Activated T-cell treated with anti-CD3 and anti-CD28 coated beads for 24 hours (primary cell): ENCODE measurements around the gene CAVIN2.

Experiments
- DNase-seq: peaks from one replicate; pipeline ENCODE4 v3.0.0-alpha.2; 2020; ENCODE audit warnings: low read depth

CAVIN2 gene

GRCh38 chr2:191846515-191847476 lies at the start of gene CAVIN2:
TSS of gene CAVIN2 (minus strand) at chr2:191847088. CDS start at chr2:191846925, 163 bp downstream.
- DNase-seq, result no peak

DNA sequence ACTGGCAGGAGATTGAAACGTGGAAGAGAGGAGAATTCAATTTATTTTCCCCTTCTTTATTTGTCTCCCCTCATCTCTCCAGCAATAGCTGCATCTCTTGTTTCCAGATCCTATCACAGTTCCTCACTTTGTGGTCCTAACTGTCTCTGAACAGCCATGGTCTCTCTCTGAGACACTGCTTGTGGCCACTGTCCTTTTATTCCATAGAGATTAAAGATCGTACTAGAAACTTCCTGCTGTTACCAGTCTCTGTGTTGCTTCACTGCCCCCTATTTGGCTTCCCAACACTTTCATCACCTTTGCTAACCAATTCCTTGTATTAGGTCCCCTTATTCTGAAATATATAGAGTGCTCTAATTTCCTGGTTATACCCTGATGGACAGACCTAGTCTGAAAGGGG lies 48.9 kb upstream of the CAVIN2 start:
- DNase-seq, result no peak

DNA sequence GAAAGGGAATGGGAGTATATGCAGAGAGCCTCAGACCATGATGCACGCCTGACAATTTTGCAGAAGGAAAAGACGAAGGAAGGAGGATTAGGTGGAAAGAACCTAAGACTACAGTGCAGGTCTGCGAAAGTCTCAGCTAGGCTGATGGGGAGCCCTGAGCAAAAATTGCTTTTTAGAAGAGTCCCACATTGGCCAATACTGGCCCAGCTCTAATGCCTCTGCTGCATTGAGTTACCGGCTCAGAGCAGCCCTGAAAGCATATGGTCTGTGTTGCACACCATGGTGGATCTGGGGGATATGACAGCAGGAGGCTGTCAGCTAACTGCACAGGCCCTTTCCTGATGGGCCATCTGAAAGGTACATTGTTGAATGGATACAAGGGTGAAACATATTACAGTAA lies 48.3 kb upstream of the CAVIN2 start:
- no peak for DNase-seq

GRCh38 chr2:191894681-191895147 lies 47.8 kb upstream of the CAVIN2 start:
- no peak for DNase-seq

DNA sequence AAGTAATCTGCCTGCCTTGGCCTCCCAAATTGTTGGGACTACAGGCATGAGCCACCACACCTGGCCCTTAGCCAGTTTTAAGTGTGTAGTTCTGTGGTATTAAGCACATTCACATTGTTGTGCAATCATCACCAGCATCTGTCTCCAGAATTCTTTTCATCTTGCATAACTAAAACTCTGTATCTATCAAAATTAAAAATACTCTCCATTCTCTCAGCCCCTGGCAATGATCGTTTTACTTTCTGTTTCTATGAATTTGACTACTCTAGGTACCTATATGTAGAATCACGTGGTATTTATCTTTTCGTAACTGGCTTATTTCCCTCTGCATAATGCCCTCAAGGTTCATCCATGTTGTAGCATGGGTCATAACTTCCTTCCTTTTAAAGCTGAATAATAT lies 45.5 kb upstream of the CAVIN2 start:
- no peak for DNase-seq

- DNase-seq, result no peak
Measured at GRCh38 chr2:191891656-191892055, 44.8 kb upstream of the CAVIN2 start.

- no peak for DNase-seq
Measured at GRCh38 chr2:191889931-191890330, 43.0 kb upstream of the CAVIN2 start.

DNA sequence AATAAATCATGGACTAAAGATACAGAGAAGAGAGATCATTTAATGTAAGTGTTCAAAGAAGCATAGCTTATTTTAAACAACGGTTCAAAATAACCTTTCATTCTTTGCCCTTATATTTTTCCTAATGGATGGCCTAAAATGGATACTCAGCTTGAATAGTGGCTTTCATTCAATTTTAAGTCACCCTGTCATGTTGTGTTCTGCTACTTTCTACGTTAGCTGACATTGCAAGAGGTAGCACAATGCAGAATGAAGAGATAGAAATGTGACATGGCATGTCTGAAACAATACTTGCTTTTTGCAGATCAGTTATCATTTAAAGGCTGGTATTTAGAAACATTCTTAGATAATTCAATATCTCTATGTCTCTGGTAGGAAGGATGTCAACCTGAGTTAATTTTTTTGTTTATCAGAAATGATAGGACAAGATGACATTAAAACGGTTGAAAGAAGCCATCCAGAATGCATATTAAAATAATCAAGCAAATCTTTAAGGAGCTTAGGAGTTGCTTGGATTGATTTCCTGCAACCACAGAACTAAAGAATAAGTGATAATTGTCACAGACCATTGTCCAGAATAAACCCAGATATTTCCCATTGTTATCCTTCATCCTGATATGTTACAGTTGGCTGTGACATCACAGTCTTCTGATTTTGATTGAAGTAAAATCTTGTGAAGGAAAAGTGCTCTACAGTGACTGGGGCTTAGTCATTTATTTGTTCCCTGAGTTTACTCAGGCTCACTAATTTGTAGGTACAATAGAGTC lies 41.7 kb upstream of the CAVIN2 start:
- no peak for DNase-seq

- DNase-seq, result no peak
Measured at GRCh38 chr2:191885650-191886049, 38.8 kb upstream of the CAVIN2 start.

- no peak for DNase-seq
Measured at GRCh38 chr2:191885098-191885497, 38.2 kb upstream of the CAVIN2 start.

DNA sequence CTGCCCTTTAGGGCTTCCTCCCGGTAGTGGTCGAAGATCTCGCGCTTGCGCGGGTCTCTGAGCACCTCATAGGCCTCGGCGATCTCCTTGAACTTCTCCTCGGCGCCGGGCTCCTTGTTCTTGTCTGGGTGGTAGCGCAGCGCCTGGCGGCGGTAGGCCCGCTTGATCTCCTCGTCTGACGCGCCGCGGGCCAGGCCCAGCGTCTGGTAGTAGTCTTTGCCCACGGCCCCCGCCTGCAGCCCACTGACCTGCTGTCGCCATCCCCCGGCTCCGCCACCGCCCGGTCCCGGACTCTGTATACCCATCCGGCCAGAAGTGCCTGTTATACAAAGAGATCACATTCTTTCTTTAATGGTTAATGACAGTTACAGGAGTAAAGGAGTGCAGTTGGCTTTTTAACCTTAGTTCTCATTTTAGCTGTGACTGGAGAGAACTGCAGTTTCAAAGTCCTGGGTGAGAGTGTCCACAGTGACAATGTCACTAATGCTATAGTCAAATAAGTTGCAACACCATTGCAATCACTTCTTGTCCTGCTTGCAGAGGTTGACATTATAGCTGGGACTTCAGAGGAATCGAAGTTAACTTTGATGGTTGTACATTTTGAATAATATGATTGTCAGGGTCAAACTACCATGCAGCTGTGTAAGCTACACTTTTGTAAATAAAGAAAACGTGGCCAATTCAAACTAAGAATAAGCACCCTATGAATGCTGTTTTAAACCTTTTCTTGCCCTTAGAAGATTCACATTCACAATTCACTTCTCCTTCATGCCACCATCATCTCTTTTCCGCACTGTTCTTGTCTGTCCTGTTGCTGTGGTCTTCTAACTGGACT lies 35.3 kb upstream of the CAVIN2 start:
- no peak for DNase-seq

DNA sequence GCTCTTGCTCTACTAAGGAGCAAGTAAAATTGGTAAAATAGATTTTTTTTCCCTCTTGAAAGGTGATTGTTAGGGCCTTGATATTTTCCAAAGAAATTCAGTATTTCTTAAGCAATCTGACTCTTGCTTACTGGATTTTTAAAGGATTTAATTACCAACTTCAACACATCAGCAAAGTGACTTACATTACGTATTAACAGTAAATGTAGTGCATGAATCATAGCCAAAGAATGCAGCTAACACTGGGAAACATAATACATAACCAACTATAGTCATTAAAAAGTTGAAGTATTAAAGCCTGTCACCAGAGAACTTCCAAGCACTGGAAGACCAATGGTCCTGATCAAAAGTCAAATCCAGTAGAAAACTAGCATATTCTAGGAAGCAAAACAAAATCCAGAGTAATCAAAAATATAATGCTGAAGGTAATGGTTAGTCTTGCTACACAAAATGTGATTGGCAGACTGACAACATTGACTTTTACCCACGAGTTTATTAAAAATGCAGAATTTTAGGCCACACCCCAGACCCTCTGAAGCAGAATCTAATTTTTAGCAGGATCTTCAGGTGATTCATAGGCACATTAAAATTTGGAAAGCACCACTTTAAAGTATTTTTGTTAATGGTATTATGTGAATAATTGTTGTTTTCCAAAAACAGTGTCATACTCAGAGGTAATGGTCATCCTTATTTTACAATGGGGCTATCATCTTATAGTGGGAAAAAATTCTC lies 31.8 kb upstream of the CAVIN2 start:
- no peak for DNase-seq

- no peak for DNase-seq
Measured at GRCh38 chr2:191877875-191878274, 31.0 kb upstream of the CAVIN2 start.

- DNase-seq, result no peak
Measured at GRCh38 chr2:191875859-191876258, 29.0 kb upstream of the CAVIN2 start.

DNA sequence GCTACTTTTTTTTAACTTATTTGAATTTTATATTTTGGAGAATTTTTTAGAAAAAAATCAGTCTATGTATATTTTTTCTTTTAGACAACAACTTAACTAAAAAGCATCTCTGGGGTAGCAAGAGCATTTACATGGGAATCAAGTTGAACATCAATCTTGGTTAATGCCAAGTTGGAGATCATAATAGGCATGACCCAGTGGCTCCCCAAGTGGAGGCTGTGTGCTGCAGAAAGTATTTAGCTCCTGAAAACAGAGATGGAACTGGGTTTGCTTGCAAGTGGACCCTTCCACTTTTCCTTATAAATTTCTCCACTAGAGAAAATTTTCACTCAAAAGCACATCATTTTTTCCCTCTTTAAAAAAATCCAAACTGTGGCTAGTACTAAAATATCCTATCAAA lies 23.9 kb upstream of the CAVIN2 start:
- DNase-seq, result no peak

DNA sequence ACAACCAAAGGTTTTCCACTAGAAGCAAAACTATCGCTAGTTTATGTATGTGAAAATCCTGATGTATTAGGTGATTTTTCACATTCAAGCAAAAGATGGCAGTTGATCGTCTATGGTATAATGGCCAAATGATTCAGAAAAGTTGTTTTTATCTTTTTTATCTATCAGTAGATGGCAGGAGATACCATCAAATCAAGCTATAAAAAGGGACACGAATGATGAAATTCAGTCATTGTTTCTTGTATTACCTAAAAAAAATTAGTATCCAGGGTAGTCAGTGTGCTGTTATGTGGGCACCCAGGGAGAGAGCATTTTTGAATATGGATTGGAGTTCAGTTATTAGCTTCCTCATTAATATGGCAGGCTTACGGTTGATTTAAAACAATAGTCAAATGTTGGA lies 22.9 kb upstream of the CAVIN2 start:
- DNase-seq, result no peak

DNA sequence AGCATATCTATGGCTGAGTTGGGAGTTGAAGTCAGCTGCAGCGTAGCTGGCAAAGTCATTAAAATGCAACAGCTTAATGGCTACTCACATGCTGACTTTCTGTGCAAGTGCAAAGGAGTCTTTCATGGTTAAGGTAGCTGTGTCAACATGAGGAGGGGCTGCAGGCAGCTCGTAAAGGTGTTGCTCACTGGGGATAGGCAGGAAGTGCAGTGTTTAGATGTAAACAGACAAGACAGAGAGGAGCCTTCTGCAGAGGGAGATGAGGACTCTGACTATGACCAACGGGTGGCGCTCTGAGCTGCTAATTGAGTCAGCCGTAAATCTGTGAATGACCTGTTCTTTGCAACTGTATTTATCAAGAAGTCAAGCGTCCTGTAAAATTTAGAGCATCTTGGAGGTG lies 22.3 kb upstream of the CAVIN2 start:
- DNase-seq, result no peak

DNA sequence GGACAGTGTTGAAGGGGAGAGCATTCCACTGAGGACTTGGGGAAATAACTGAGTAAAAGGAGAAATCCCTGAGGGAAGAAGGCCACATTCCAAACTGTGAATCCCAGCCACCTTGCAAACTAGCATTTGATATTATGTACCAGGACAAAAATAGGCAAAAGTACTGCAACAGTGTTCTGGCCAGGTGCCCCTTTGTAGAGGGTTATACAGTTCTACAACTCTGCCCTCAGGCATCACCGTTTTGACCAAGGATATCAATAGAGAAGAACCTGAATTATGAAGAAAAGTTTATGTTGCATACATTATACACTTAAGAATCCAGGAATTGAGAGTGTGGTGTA lies 20.6 kb upstream of the CAVIN2 start:
- DNase-seq, result no peak

DNA sequence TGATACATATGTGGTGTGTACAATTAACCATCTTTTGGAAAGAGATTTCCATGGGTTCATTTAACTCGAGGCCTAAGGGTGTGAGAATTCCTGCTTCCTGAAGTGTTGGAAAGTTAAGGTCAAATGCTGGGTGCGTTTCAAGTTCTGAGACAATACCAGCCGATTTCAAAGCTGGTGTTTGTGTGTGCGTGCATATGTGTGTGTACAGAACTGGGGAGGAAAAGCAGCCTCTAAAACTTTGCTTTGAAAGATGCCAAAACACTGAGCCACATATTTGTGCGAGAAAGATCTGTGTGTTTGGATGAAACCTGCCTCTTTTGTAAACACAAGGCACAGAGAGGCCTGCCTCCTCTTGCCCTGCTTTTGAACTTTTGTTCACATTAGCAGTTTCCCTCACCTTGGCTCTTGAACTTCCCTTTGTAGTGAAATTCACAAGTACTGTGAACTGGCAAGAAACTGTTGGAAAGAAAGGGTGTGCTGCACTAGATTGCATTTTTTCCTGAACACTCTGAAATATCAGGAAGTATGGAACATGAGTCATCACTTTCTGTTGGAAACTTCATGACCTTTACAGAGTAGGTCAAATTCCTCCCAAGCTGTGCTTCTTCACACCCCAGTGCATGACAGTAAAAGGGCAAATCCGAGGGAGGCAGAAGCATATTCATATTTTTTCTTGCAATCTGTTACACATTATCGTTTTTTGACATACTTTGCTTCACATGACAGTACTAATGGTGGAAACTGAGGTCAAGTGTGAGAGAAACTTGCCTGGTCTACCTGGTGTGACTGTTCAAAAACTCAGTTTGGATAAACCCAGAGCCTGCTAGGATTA lies 20.0 kb upstream of the CAVIN2 start:
- no peak for DNase-seq

DNA sequence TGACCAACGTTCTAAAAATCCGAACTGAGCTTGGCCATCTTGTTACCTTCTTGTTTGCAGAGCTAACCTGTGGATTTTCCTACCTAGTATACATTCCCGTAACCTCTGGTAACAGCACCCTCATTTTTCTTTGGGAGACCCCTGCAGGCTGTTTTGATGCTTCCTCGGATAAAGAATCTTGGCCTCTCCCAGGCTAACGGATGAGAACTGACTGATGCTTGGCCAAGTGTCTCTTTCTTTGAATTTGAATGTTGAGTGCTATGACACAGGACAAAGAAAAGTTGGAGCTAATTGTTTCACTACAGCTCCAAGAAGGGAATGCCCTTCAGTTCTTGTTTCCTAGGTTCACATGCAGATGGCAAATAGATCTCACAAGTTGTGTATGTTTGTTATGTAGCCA lies 19.3 kb upstream of the CAVIN2 start:
- no peak for DNase-seq
